ENCODE data around the gene RALGAPB. TPM values are rescaled to one million over a fixed set of nuclear protein-coding genes. Genes with fewer than 3 reads are reported as not detected.

The RALGAPB gene
- total and polyA plus RNA-seq, 2 of the 13 experiments (the other 11 are each of a cell fraction or from before 2014, with no cell fraction given), result 17.6 to 30.6 TPM

DNA sequence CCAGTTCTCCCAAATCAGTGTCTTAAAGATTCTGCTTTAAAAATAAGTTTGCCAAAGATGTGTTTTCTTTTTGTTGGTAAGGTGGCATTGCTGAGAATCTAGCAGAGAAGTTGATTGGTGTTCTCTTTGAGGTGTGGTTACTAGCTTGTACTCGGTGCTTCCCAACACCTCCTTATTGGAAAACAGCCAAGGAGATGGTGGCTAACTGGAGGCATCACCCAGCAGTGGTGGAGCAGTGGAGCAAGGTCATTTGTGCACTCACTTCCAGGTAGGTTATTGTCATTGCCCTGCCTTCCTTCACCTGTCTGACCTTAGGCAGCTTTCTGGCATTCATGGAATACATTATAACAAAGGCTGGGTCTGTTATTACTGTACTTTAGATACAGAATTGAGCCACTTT lies 26.7 kb downstream of the RALGAPB start:
- Histone ChIP-seq H3K9me3 (ENCODE audit: low read length) (no peaks in the 10 kb centered on the region), H3K27me3 (ENCODE audit: control insufficient read depth in 1 of 2, insufficient read depth in 2 of 2, low read length in 2 of 2) (no peaks in the 10 kb centered on the region), H2AFZ (ENCODE audit: low read length) (no peak overlapping the region), H3K4me3 (replicated peaks in 1 of 3; ENCODE audit: insufficient read depth in 1 of 3, low read depth in 2 of 3, low read length in 3 of 3) (no peak overlapping the region), H3K4me2 (ENCODE audit: low read depth, low read length) (no peak overlapping the region), H3K9ac (ENCODE audit: insufficient read depth, low read depth, low read length) (no peak overlapping the region), H3K36me3 (replicated peaks in 1 of 2; ENCODE audit: control insufficient read depth in 1 of 2, insufficient read depth in 2 of 2, low read length in 2 of 2) (peaks cover 34 to 73% of the 10 kb centered on the region in 2 experiments), H3K4me1 (ENCODE audit: insufficient read depth, low read length) (no peaks in the 10 kb centered on the region), H3K27ac (ENCODE audit: extremely low read length, insufficient read depth, low read length) (no peak overlapping the region), H3K79me2 (ENCODE audit: insufficient read depth, low read length) (no peaks in the 10 kb centered on the region), H4K20me1 (ENCODE audit: insufficient read depth, low read length) (no peaks in the 10 kb centered on the region)
- ATAC-seq (no peak), FAIRE-seq (no peak), DNase-seq (ENCODE audit: low spot score) (no peak)
- intact Hi-C loops (cut with micrococcal nuclease; ENCODE audit: unreplicated experiment) (no loop called here), in situ Hi-C loops (cut with HindIII; ENCODE audit: extremely low pct_ligation_motif_present, low pct_unique_long_range_greater_than_20kb) (no loop called here)
- TF ChIP-seq CBX1 (IDR thresholded peaks at IDR 0.05; ENCODE audit: low read depth) (no peak), ZNF3 (CRISPR knock-in tag; IDR thresholded peaks at IDR 0.05) (no peak), BORCS8-MEF2B (CRISPR knock-in tag; IDR thresholded peaks at IDR 0.05) (no peak)
- TF ChIP-seq, protein P1, sequence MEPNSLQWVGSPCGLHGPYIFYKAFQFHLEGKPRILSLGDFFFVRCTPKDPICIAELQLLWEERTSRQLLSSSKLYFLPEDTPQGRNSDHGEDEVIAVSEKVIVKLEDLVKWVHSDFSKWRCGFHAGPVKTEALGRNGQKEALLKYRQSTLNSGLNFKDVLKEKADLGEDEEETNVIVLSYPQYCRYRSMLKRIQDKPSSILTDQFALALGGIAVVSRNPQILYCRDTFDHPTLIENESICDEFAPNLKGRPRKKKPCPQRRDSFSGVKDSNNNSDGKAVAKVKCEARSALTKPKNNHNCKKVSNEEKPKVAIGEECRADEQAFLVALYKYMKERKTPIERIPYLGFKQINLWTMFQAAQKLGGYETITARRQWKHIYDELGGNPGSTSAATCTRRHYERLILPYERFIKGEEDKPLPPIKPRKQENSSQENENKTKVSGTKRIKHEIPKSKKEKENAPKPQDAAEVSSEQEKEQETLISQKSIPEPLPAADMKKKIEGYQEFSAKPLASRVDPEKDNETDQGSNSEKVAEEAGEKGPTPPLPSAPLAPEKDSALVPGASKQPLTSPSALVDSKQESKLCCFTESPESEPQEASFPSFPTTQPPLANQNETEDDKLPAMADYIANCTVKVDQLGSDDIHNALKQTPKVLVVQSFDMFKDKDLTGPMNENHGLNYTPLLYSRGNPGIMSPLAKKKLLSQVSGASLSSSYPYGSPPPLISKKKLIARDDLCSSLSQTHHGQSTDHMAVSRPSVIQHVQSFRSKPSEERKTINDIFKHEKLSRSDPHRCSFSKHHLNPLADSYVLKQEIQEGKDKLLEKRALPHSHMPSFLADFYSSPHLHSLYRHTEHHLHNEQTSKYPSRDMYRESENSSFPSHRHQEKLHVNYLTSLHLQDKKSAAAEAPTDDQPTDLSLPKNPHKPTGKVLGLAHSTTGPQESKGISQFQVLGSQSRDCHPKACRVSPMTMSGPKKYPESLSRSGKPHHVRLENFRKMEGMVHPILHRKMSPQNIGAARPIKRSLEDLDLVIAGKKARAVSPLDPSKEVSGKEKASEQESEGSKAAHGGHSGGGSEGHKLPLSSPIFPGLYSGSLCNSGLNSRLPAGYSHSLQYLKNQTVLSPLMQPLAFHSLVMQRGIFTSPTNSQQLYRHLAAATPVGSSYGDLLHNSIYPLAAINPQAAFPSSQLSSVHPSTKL (CRISPR knock-in tag; IDR thresholded peaks at IDR 0.05), result no peak
- no TSS peak for BruUV-seq (replicated peaks)
- CTCF ChIA-PET (ENCODE audit: low intra/inter-chr PET ratio, low total read pairs), result no interaction called here
- 100% methylated on average over 1 of the region's 1 CpG for WGBS (ENCODE audit: low lambda C conversion rate)
- POLR2A ChIA-PET, result interaction anchor here (1.1 kb wide), 1 partner anchor 51 kb away, joined by 3 read pairs; no protein-coding TSS in a partner anchor

DNA sequence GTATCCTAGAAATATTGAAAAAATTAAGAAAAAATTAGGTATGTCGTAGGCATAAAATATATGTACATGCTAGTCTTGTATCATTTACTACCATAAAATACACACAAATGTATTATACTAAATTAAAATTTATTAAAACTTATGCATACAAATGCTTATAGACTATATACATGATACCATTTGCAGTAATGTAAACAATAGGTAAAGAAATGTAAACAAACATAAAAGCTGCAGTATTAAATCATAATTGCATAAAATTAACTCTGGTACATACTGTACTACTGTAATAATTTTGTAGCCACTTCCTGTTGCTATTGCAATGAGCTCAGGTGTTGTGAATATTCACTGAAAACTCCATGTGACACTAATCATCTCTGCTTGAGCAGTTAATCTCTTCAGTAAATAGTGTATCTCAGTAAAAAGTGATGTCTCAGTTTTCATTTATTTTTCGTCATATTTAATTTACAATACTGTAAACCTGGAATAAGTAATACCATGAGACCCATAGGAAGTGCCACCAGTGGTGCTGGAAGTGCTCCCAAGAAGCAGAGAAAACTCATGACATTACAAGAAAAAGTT lies 29.3 kb downstream of the RALGAPB start:
- in situ Hi-C loops (cut with HindIII; ENCODE audit: extremely low pct_ligation_motif_present, low pct_unique_long_range_greater_than_20kb), result no loop called here

More for the DNA sequence above, 29.3 kb downstream of the RALGAPB start:
- CTCF ChIA-PET (ENCODE audit: low intra/inter-chr PET ratio, low total read pairs), result no interaction called here
- POLR2A ChIA-PET, result no interaction called here
- no peaks in the 10 kb centered on the region for H4K20me1 ChIP-seq (ENCODE audit: insufficient read depth, low read length)
- peaks cover 32 to 53% of the 10 kb centered on the region in 2 experiments for H3K36me3 ChIP-seq (replicated peaks in 1 of 2; ENCODE audit: control insufficient read depth in 1 of 2, insufficient read depth in 2 of 2, low read length in 2 of 2)
- TF ChIP-seq TEAD2 (CRISPR knock-in tag; IDR thresholded peaks at IDR 0.05), result no peak
- peak; percentile 92 for TF ChIP-seq FOXA1 (IDR thresholded peaks at IDR 0.05)
- no peak for TF ChIP-seq FOXA1 (CRISPR knock-in tag; IDR thresholded peaks at IDR 0.05)
- H3K4me1 ChIP-seq (ENCODE audit: insufficient read depth, low read length), result no peaks in the 10 kb centered on the region
- no peak overlapping the region for H3K4me3 ChIP-seq (replicated peaks in 1 of 3; ENCODE audit: insufficient read depth in 1 of 3, low read depth in 2 of 3, low read length in 3 of 3)
- H2AFZ ChIP-seq (ENCODE audit: low read length), result no peak overlapping the region
- no peaks in the 10 kb centered on the region for H3K79me2 ChIP-seq (ENCODE audit: insufficient read depth, low read length)
- H3K4me2 ChIP-seq (ENCODE audit: low read depth, low read length), result no peak overlapping the region
- DNase-seq (ENCODE audit: low spot score) (no peak), FAIRE-seq (no peak), ATAC-seq (no peak)
- no peak overlapping the region for H3K27ac ChIP-seq (ENCODE audit: extremely low read length, insufficient read depth, low read length)
- no peaks in the 10 kb centered on the region for H3K27me3 ChIP-seq (ENCODE audit: control insufficient read depth in 1 of 2, insufficient read depth in 2 of 2, low read length in 2 of 2)
- H3K9ac ChIP-seq (ENCODE audit: insufficient read depth, low read depth, low read length), result no peak overlapping the region
- BruUV-seq (replicated peaks), result no TSS peak
- intact Hi-C loops (cut with micrococcal nuclease; ENCODE audit: unreplicated experiment), result no loop called here
- WGBS (ENCODE audit: low lambda C conversion rate), result 97% methylated on average over 2 of the region's 2 CpGs
- no peaks in the 10 kb centered on the region for H3K9me3 ChIP-seq (ENCODE audit: low read length)
